H9 (cell line): ENCODE data around the gene CCR7. TPM values are rescaled to one million over a fixed set of nuclear protein-coding genes. Genes with fewer than 3 reads are reported as not detected.

Experiments
- DNase-seq: peaks from one replicate; pipeline ENCODE4 v3.0.0-alpha.2; 2017
- H2AFZ ChIP-seq: one replicate; pipeline ENCODE4 v1.6.1; 2013; ENCODE audit warnings: mild to moderate bottlenecking, low read length, control low read depth, moderate library complexity
- H2AK5ac ChIP-seq: 2 replicates; pipeline ENCODE4 v1.6.1; 2013; ENCODE audit warnings: low read length, control low read depth, mixed read lengths; ENCODE audit not compliant: insufficient read length
- H2BK120ac ChIP-seq: one replicate; pipeline ENCODE4 v1.6.1; 2013; ENCODE audit warnings: low read depth, mild to moderate bottlenecking, low read length, control low read depth, inconsistent platforms; ENCODE audit not compliant: poor library complexity, severe bottlenecking
- H2BK12ac ChIP-seq: 2 replicates; pipeline ENCODE4 v1.6.1; 2013; ENCODE audit warnings: low read length, control low read depth, mixed read lengths, low read depth; ENCODE audit not compliant: insufficient read length
- H2BK15ac ChIP-seq: 2 replicates; pipeline ENCODE4 v1.6.1; 2013; ENCODE audit warnings: low read depth, low read length, control low read depth
- H2BK20ac ChIP-seq: one replicate; pipeline ENCODE4 v1.6.1; 2013; ENCODE audit warnings: low read depth, mild to moderate bottlenecking, low read length, control low read depth, inconsistent platforms; ENCODE audit not compliant: poor library complexity, severe bottlenecking
- H2BK5ac ChIP-seq: 2 replicates; pipeline ENCODE4 v1.6.1; 2013; ENCODE audit warnings: low read length, control low read depth, mixed read lengths; ENCODE audit not compliant: insufficient read length
- H3K14ac ChIP-seq: 2 replicates; pipeline ENCODE4 v1.6.1; 2013; ENCODE audit warnings: low read length, control low read depth; ENCODE audit not compliant: insufficient read depth
- H3K18ac ChIP-seq: 2 replicates; pipeline ENCODE4 v1.6.1; 2013; ENCODE audit warnings: low read depth, mild to moderate bottlenecking, mixed read lengths, low read length, control low read depth; ENCODE audit not compliant: insufficient read length
- H3K23ac ChIP-seq: 2 replicates; pipeline ENCODE4 v1.6.1; 2013; ENCODE audit warnings: low read length, control low read depth, mixed read lengths, low read depth; ENCODE audit not compliant: insufficient read length
- H3K23me2 ChIP-seq: 2 replicates; pipeline ENCODE4 v1.6.1; 2013; ENCODE audit warnings: low read depth, mild to moderate bottlenecking, mixed read lengths, low read length, control low read depth; ENCODE audit not compliant: insufficient read length, poor library complexity, severe bottlenecking
- H3K27ac ChIP-seq: 2 replicates; pipeline ENCODE4 v1.5.1; 2013; ENCODE audit warnings: low read length, control low read depth, mixed read lengths, low read depth; ENCODE audit not compliant: insufficient read length
- H3K27me3 ChIP-seq: 2 replicates; pipeline ENCODE4 v1.6.1; 2013; ENCODE audit warnings: low read length, control low read depth, inconsistent platforms; ENCODE audit not compliant: insufficient read depth
- H3K4ac ChIP-seq: 2 replicates; pipeline ENCODE4 v1.6.1; 2013; ENCODE audit warnings: low read depth, mild to moderate bottlenecking, control low read depth, inconsistent platforms, low read length, moderate library complexity
- H3K4me1 ChIP-seq: 2 replicates; pipeline ENCODE4 v1.6.1; 2013; ENCODE audit warnings: low read length, control low read depth, inconsistent platforms; ENCODE audit not compliant: insufficient read depth
- H3K4me2 ChIP-seq: 2 replicates; pipeline ENCODE4 v1.6.1; 2013; ENCODE audit warnings: low read length, control low read depth, mixed read lengths; ENCODE audit not compliant: insufficient read length, insufficient read depth
- H3K56ac ChIP-seq: 2 replicates; pipeline ENCODE4 v1.6.1; 2013; ENCODE audit warnings: low read depth, mild to moderate bottlenecking, mixed read lengths, low read length, control low read depth; ENCODE audit not compliant: insufficient read length
- H3K79me1 ChIP-seq: 2 replicates; pipeline ENCODE4 v1.6.1; 2013; ENCODE audit warnings: low read depth, mild to moderate bottlenecking, moderate library complexity, low read length, control low read depth, inconsistent platforms; ENCODE audit not compliant: insufficient read depth, poor library complexity, severe bottlenecking
- H3K79me2 ChIP-seq: 2 replicates; pipeline ENCODE4 v1.6.1; 2013; ENCODE audit warnings: low read length, control low read depth, inconsistent platforms; ENCODE audit not compliant: insufficient read depth
- H3K9ac ChIP-seq: 2 replicates; pipeline ENCODE4 v1.6.1; 2013; ENCODE audit warnings: low read length, control low read depth, mixed read lengths; ENCODE audit not compliant: insufficient read length; ENCODE audit errors: extremely low read depth
- H3K9me3 ChIP-seq: one replicate; pipeline ENCODE4 v1.6.1; 2013; ENCODE audit warnings: low read depth, low read length, inconsistent platforms; ENCODE audit not compliant: control insufficient read depth
- H3T11ph ChIP-seq: one replicate; pipeline ENCODE4 v1.6.1; 2013; ENCODE audit warnings: mild to moderate bottlenecking, low read length, control low read depth, inconsistent platforms
- H4K20me1 ChIP-seq: one replicate; pipeline ENCODE4 v1.6.1; 2013; ENCODE audit not compliant: control insufficient read depth, insufficient read length, insufficient read depth
- H4K5ac ChIP-seq: 2 replicates; pipeline ENCODE4 v1.6.1; 2013; ENCODE audit warnings: low read depth, mild to moderate bottlenecking, mixed read lengths, low read length, control low read depth; ENCODE audit not compliant: insufficient read length
- H4K8ac ChIP-seq: replicated peaks from 2 replicates; pipeline ENCODE4 v1.6.1; 2013; ENCODE audit warnings: low read length, control low read depth, mixed read lengths, low read depth; ENCODE audit not compliant: insufficient read length
- H4K91ac ChIP-seq: 2 replicates; pipeline ENCODE4 v1.6.1; 2013; ENCODE audit warnings: low read depth, mild to moderate bottlenecking, moderate library complexity, mixed read lengths, low read length, control low read depth; ENCODE audit not compliant: insufficient read length
- H3K27ac Mint-ChIP-seq, 3 experiments: 2 replicates in 2 of 3; 3 replicates in 1 of 3; pipeline ENCODE4 v1.8.0; 2020 to 2021; ENCODE audit warnings: mixed read lengths in 3 of 3, mild to moderate bottlenecking in 1 of 3, moderate library complexity in 1 of 3
- H3K27me3 Mint-ChIP-seq: 2 replicates; pipeline ENCODE4 v1.8.0; 2021; ENCODE audit warnings: low read depth, mild to moderate bottlenecking, moderate library complexity, mixed read lengths
- H3K36me3 Mint-ChIP-seq, 3 experiments: 2 replicates in 2 of 3; 3 replicates in 1 of 3; pipeline ENCODE4 v1.8.0; 2020 to 2021; ENCODE audit warnings: low read depth in 3 of 3, mixed read lengths in 3 of 3; ENCODE audit not compliant: insufficient read depth in 1 of 3
- H3K4me1 Mint-ChIP-seq, 2 experiments: 2 replicates each; pipeline ENCODE4 v1.8.0; 2020; ENCODE audit warnings: mixed read lengths in 2 of 2
- H3K4me3 Mint-ChIP-seq, 2 experiments: 2 replicates in 1 of 2; 3 replicates in 1 of 2; pipeline ENCODE4 v1.8.0; 2020 to 2021; ENCODE audit warnings: mild to moderate bottlenecking in 2 of 2, mixed read lengths in 2 of 2, moderate library complexity in 1 of 2
- H3K9me3 Mint-ChIP-seq, 2 experiments: 2 replicates in 1 of 2; 3 replicates in 1 of 2; pipeline ENCODE4 v1.8.0; 2020; ENCODE audit warnings: mild to moderate bottlenecking in 2 of 2, mixed read lengths in 2 of 2, moderate library complexity in 1 of 2
- WGBS: extraction: QIAGEN DNeasy Blood & Tissue Kit; methylation state at CpG from one replicate; pipeline ENCODE4 v1.1.7; 2013; ENCODE audit warnings: missing lambda C conversion rate, low lambda C conversion rate, mixed read lengths; ENCODE audit not compliant: insufficient read length; ENCODE audit errors: extremely low coverage; 5-methylcytosine and 5-hydroxymethylcytosine counted together
- total RNA-seq: library from RNA; stranded (reverse); gene quantifications from 2 replicates; pipeline ENCODE4 v1.2.1, GENCODE V29; 2021
- TF ChIP-seq, protein P1 (sequence below): fragments of 200-600 bp; sonication (generic); conservative IDR thresholded peaks from 3 replicates; pipeline ENCODE4 v1.8.0; 2021; ENCODE audit warnings: antibody characterized with exemption, mild to moderate bottlenecking

CCR7 gene
- total RNA-seq, 1 experiment from 2014 or later: 0.31 TPM

DNA sequence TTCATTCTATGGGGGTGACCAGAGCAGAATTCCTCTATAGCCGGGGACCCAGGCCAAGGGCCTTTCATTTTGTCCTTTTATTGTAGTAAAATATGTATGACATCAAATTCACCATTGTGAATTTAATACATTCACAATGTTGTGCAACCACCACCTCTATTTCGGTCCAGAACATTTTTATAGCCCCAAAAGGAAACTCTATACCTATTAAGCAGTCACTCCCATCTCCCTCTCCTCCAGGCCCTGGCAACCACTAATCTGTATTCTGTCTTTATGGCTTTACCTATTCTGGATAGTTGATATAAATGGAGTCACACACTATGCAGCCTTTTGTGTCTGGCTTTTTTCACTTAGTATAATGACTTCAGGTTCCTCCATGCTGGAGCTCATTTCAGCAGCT is 54.1 kb downstream of the CCR7 start:
- Histone ChIP-seq H3K14ac (no peak overlapping the region), H2BK5ac (no peak overlapping the region), H3K56ac (no peak overlapping the region), H3K79me2 (no peaks in the 10 kb centered on the region), H3K27ac (no peak overlapping the region), H3K79me1 (no peaks in the 10 kb centered on the region), H3K23ac (no peak overlapping the region), H2BK12ac (no peak overlapping the region), H3K27me3 (no peaks in the 10 kb centered on the region), H4K5ac (no peak overlapping the region), H4K91ac (no peak overlapping the region), H3K4me1 (no peaks in the 10 kb centered on the region; the same call in 1 of the 2 replicates), H3K23me2 (no peaks in the 10 kb centered on the region), H3K4ac (no peak overlapping the region), H2BK120ac (no peak overlapping the region), H4K8ac (no peak overlapping the region), H2AFZ (no peak overlapping the region), H3T11ph (no peak overlapping the region), H3K4me2 (no peak overlapping the region), H3K9ac (no peak overlapping the region), H4K20me1 (no peaks in the 10 kb centered on the region), H3K18ac (no peak overlapping the region), H2BK15ac (no peak overlapping the region), H3K9me3 (no peaks in the 10 kb centered on the region), H2BK20ac (no peak overlapping the region), H2AK5ac (no peak overlapping the region)
- WGBS: no CpG with 5 or more reads among the region's 2 CpGs
- Mint-ChIP-seq H3K4me1 (peaks cover 28 to 29% of the 10 kb centered on the region in 2 experiments), H3K4me3 (no peak overlapping the region), H3K9me3 (no peaks in the 10 kb centered on the region), H3K27ac (no peak overlapping the region), H3K27me3 (peaks cover 15% of the 10 kb centered on the region), H3K36me3 (no peaks in the 10 kb centered on the region; a peak in 1 of 7 replicates)
- DNase-seq: no peak
- TF ChIP-seq, protein P1, sequence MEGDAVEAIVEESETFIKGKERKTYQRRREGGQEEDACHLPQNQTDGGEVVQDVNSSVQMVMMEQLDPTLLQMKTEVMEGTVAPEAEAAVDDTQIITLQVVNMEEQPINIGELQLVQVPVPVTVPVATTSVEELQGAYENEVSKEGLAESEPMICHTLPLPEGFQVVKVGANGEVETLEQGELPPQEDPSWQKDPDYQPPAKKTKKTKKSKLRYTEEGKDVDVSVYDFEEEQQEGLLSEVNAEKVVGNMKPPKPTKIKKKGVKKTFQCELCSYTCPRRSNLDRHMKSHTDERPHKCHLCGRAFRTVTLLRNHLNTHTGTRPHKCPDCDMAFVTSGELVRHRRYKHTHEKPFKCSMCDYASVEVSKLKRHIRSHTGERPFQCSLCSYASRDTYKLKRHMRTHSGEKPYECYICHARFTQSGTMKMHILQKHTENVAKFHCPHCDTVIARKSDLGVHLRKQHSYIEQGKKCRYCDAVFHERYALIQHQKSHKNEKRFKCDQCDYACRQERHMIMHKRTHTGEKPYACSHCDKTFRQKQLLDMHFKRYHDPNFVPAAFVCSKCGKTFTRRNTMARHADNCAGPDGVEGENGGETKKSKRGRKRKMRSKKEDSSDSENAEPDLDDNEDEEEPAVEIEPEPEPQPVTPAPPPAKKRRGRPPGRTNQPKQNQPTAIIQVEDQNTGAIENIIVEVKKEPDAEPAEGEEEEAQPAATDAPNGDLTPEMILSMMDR: no peak
